ENCODE measurements around the gene TFPT.
A peak's percentile ranks its signal among the peaks of the same experiment; 100 is the strongest.

Gene TFPT

DNA sequence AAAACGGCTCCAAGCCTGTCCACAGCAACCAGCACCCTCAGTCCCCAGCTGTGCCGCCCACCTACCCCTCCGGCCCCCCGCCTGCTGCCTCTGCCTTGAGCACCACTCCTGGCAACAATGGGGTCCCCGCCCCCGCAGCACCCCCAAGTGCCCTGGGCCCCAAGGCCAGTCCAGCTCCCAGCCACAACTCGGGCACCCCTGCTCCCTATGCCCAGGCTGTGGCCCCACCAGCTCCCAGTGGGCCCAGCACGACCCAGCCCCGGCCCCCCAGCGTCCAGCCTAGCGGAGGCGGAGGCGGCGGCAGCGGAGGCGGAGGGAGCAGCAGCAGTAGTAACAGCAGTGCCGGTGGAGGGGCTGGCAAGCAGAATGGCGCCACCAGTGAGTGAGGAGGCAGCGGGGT lies 32.7 kb upstream of the TFPT start:
- no peak for DNase-seq (ENCODE audit: low read depth)

DNA sequence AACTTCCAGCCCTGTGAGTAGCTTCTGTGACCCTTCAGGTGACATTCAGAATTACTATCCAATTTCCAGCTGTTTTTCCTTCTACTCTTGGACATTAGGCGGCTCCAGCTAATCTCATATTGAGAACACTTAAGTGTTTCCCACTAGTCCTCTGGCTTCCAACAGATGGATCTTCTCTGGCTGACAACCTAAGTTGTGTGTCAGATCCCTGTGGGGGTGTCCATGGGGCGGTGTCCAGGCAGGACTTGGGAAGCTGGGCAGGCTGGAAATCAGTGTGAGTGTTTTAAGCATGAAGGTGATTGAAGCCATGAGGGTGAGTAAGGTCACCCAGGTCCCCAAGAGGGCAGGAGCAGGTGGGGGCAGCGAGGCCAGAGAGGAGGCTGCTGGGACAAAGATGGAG lies 32.2 kb upstream of the TFPT start:
- DNase-seq (ENCODE audit: low read depth), result no peak

DNA sequence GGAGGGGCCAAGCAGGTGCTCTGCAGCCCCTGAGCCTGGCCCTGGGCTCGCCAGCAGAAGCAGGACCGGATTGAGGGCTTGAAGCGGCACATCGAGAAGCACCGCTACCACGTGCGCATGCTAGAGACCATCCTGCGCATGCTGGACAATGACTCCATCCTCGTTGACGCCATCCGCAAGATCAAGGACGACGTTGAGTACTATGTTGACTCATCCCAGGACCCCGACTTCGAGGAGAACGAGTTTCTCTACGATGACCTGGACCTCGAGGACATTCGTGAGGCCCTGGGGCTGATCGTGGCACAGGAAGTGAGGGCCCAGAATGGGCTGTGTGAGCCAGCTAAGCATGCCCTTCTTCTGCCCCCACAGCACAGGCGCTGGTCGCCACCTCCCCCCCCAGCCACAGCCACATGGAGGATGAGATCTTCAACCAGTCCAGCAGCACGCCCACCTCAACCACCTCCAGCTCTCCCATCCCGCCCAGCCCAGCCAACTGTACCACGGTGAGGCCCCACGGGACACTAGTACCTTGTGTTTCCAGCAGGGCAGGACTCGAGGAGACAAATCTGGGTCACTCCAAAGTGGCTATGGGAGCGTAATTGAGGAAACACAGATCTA lies 30.2 kb upstream of the TFPT start:
- DNase-seq (ENCODE audit: low read depth), result no peak

DNA sequence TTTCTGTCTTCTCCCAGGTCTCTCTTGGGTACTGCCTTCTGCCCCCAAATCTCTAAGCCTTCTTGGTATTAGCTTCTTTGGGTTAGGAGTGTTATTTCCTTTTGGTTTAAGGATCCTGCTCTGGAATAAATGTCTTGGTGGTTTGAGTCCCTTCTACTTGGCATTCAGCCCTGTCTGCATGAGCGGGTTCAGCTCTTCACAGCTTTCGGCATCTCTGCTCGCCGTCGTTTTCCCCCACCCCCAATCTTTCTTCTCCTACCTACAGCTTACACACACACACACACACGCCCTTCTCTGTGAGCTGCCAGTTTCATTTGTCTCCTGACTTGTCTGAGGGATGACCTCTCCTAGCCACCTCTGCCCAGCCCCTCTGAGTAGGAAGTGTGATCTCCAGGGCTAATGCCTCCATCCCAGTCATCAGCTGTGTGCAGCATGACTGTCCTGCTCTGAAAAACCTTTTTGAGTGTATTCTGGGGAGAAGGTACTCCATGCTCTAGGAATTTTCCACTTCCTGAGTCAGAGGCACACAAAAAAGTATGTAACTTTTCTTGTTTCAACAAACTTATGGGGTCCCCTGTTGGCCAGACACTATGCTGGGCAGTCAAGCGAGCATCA lies 26.8 kb upstream of the TFPT start:
- DNase-seq (ENCODE audit: low read depth), result no peak

DNA sequence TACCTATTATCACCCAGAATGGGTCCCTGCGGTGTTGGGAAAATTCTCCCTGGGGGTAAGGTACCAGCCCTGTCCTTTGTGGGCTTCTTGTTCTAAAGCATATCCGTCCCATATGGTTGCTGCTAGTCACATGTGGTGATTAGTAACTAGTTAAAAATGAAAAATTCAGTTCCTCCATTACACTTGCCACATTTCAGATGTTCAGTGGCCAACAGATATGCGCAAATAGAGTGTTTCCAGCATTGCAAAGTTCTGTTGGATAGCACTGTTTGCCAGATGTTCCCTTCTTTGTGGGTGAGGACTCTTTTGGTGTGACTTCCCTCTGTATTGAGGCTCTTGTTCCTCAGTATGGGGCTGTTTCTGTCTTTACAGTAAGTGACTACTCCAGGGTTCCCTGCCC lies 25.9 kb upstream of the TFPT start:
- peak; percentile 52 for DNase-seq (ENCODE audit: low read depth)

DNA sequence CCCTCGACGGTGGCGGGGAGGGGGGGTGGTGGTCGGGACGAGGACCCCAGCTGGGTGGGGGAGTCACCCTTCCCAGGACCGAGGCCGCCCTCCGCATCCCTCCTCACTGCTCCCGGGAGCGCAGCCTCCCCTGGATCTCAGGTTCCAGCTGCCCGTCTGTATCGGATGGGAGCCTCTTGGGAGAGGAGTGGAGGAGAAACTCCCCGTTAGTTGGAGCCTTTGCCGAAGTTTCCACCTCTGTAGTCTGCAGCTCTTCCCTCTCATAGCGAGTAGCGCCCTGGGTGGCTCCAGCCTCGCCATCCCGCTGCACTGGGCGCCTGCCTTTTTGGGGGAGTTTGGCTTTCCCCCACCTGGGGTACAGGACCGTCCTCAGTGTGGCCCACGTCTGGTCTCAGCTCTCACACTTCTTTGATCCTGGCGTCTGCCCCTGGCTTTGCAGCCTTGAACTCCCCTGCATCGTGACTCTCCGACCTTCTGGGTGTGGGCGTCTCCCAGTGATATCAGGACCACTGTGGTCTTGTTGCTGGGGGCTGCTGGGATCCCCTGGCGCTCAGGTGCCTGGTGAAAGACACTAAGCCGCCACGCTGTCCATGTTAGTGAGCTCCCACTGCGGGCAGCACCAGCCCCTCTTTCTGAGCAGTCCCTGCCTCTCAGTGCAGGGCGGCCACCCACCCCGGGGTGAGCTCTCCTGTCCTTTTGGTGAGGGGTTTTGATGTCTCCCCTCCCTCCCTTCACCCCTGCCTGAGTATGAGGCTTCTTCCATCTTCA lies 23.2 kb upstream of the TFPT start:
- no peak for DNase-seq (ENCODE audit: low read depth)

DNA sequence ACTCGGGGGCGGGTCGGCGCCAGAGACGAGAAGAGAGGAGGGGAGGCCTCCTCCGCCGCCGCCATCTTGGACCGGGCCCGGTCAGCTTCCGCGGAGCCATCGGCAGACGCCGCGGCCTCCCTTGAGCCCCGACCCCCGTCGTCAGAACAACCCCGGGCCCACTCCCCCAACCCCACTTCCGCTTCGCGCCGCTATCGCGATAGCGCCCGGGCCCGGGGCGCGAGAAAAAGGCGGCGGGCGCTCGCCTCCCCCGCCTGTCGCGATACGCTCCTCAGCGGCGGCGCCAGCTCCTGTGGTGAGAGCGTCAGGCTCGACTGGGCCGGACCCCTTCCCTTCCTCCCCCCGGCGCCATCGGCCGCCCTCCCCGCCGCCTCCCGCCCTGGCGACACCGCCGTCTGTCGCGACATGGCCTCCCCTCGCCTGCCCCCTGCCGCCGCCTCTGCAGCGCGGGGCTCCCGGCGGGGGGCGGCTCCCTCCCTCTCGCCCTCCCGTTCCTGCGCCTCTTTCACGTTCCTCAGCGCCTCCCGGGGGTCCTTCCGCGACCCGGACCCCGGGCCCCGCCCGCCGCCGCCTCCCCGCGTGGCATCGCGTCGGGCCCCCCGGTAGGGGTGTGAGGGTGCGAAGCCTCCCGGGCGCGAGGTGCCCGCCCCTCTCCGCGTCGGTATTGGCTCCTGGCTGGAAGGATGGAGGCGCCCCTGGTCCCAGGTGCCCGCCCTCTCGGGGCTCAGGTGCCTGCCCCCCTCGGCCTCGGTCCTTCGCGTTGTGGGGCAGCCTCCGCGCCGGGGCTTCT lies 22.4 kb upstream of the TFPT start, which contains the start of gene CNOT3:
Gene CNOT3 (plus strand): TSS at position 64 of the 790 bp plus-strand sequence. CDS start 5,217 bp downstream, outside the sequence.
- no peak for DNase-seq (ENCODE audit: low read depth)

DNA sequence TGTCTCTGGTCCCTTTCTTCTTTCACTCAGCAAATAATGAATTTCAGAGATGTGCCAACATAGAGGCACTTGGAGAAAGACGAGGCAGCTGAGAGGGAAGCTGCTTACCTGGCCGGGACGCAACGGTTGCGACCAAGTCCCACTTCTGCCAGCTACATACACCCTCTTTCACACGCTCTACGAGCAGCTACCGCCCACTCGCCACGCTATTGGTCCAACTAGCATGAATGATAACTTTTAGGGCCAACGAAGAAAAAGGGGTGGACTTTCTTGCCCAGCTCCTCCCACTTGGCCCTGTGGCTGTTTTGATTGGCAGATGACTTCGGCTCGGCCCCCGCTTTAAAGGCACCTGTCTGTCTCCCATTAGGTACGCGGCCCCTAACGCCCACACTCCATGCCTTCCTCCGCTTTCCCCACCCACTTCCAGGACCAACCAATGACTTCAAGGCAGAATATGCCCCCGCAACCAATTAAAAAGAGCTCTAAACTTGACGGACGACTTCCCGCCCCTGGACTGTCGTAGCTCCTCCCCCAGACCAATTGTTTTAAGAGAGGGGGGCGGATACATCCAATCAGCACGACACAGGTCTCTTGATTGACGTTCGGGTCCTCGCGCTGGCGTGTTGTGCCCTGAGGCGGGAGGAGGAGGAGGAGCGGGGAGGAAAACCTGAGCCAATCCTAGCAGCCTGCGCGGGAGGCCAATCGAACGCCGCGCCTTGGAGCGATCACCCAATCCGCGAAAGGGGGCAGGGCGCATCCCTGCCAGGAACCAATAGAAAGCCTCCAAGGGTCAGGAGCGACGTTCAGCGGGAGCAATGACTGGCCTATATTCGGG lies 21.6 kb upstream of the TFPT start:
- peak; percentile 100 for DNase-seq (ENCODE audit: low read depth)

DNA sequence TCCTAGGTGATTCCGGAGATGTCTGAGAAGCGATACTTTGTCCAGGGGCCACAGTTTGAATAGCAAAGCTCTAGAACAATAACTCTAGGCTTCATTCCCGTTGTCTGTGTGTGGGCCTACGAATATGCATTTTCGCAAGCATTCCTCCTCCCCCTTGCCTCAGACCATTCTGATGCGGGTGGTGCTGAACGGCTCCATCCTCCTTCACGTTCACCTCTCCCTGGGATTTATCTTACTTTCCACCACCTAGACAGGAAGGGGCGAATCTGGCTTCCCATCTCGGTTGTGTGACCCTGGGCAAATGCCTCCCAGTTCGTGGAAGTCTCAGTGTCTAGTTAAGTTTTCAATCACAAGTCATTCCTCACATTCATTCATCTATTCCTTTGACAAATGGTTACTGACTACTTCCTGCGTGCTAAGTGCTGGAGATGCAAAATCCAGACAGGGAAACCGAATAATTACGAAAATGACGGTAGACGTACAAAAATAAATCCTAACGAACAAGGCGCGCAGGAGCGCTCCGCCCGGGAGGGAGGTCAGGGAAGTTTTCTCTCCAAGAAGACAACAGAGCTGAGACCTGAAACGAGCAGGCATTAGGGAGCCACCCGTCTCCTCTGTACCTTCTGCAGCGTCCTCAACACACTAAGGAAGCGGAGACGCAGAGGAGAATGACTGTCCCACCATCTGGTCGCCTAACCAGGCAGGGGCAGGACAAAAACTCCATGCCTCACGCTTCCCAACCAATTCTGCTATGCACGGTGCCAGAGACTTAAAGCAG lies 20.8 kb upstream of the TFPT start:
- no peak for DNase-seq (ENCODE audit: low read depth)

DNA sequence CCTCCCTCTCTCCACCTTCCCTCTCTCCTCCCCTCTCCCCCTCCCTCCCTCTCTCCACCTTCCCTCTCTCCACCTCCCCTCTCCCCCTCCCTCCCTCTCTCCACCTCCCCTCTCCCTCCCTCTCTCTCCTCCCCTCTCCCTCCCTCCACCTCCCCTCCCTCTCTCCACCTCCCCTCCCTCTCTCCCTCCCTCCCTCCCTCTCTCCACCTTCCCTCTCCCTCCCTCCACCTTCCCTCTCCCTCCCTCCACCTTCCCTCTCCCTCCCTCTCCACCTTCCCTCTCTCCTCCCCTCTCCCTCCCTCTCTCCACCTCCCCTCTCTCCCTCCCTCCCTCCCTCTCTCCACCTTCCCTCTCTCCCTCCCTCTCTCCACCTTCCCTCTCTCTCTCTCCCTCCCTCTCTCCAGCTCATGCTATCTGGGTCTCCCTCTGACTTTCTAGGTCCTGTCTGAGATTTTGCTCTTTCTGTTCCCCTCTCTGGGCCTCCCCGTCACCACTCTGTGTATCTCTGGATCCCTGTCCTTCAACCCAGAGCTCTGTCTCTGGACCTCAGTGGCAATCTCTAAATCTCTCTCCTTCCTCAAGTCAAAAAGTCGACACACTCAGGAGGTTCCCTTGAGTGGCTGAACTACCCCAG lies 18.6 kb upstream of the TFPT start:
- DNase-seq (ENCODE audit: low read depth), result no peak

DNA sequence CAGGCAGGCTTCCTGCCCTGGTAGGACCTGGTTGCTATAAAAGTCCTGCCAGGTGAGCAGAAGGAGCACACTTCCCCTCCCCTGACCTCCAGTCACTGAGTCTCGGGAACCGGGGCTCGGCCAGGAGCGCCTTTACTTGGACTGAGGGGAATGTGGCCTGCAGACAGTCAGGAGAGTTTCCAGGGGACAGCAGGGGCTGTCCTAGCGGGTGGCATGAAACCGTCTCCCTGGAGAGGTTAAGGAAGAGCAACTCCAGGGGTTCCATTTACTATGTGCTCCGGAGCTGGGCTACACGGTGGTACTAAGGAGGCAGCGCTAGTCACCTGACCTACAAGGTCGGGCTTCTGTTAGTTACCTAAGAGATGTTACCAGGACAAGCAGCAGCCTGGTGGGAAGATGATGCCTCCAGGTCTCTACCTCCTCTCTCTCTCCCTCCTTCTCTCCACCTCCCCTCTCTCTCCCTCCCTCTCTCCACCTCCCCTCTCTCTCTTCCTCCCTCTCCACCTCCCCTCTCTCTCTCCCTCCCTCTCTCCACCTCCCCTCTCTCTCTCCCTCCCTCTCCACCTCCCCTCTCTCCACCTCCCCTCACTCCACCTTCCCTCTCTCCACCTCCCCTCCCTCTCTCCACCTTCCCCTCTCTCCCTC lies 18.0 kb upstream of the TFPT start:
- no peak for DNase-seq (ENCODE audit: low read depth)

DNA sequence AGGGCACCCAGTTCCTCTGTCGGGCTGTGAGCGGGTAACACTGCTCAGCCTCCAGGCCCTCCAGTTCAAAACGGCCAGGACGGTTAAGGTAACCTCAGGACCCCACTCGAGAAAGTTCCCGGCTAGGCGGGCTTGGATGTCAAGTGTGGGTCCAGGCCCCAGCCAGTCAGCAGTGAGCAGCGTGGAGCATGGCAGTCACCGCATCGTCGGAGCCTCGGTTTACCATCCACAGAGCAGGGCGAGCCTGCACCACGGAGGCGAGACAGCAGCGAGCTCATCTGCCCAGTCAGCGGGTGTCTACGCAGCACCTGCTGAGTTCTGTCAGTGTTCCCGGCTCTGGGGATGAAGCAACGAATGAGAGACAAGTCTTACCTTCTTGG lies 14.2 kb upstream of the TFPT start:
- no peak for DNase-seq (ENCODE audit: low read depth)

DNA sequence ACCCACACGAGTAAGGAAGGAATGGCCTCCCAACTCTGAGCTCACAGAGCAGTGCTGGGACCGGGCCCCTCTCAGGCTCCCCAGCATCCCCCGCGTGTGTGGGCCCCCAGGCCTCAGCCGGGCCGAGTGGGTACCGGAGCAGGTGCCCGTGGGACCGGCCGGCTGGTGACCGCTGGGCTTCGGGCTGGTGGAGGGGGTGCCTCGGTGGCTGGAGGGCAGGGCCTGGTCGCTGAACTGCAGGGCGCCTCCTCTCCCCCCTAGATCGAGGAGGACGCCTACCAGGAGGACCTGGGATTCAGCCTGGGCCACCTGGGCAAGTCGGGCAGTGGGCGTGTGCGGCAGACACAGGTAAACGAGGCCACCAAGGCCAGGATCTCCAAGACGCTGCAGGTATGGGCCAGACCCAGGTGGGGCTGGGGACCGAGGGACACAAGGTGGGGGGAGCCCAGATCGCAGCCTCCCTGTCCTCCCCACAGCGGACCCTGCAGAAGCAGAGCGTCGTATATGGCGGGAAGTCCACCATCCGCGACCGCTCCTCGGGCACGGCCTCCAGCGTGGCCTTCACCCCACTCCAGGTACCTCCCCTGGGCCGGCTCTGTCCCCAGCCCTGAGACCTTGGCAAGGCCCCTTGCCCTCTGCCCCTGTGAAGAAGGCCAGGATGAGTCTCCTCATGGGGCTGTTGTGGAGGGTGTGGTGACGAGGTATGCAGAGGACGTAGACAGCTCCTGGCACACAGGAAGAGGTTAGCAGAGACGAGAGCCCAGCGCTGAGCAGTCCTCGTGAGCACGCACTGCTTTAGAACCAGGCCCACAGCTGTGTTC lies 13.5 kb upstream of the TFPT start:
- DNase-seq (ENCODE audit: low read depth), result no peak

DNA sequence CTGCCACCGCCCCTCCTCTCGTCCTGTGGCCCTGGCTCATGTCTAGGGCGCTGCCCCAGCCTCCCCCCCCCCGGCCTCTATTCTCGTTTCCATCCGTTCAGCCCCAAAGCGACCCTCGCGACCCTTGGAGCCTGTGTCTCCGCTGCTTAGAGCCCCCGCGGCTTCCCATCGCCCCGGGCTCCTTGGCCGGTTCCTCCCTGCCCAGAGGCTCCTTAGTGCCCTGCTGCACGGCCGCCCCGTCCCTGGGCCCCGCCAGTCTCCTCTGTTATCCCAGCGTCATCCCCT lies 12.9 kb upstream of the TFPT start:
- no peak for DNase-seq (ENCODE audit: low read depth)

DNA sequence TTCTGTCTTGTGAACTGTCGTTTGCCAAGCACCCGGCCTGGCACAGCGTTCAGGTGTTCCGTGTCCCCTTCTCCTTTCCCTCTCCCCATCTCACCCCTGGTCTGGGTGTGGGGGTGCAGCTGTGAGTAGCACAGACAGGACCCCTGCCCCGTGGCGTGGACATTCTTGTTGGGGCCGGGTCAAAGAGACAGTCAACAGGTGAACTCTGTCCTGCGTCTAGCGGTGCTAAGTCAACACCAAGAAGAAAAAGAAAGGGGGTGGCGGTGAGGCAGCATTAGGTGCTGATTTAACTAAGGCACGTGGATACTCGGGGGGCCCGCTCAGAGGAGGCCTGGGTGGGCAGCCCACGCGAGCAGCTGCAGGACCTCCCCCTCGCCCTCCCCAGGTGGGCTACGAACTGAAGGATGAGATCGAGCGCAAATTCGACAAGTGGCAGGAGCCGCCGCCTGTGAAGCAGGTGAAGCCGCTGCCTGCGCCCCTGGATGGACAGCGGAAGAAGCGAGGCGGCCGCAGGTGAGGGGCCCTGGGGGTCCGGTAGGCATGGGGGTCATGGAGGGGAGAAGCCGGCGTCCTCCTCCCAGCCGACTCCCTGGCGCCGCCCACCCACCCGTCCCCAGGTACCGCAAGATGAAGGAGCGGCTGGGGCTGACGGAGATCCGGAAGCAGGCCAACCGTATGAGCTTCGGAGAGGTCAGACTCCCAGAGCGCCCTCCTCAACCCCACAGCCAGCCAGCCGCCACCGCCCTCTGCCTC lies 12.4 kb upstream of the TFPT start:
- no peak for DNase-seq (ENCODE audit: low read depth)

DNA sequence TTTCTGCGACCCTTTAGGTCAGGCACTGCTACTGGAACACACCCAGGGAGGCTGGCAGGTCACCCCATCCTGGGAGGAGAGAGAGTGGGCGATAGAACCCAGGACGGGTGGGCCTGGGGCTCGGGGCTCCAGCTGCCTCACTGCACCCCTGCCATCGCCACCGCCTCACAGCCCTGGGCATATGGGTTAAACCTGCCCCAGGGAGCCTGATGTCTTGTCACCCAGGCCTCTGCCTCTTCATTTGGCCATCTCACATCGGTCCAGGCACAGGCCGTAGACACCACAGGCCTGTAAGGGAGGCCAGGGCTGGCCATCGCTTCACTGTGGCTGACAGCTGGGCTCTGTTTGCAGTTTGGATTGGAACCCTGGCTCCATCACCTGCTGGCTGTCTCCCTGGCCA lies 10.3 kb upstream of the TFPT start:
- no peak for DNase-seq (ENCODE audit: low read depth)

DNA sequence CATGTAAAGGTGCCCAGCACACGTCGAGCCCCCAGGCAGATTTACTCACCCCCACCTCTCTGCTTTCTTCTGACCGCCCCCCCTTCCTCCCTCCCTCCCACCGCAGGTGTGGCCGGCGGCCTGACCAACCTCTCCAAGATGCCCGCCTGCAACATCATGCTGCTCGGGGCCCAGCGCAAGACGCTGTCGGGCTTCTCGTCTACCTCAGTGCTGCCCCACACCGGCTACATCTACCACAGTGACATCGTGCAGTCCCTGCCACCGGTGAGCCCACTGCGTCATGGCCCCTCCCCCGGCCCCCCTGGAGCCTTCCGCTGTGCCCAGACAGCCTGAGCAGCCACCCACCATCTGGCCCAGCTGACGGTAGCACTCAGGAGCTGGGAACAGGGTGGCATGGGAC lies 8.9 kb upstream of the TFPT start:
- no peak for DNase-seq (ENCODE audit: low read depth)

DNA sequence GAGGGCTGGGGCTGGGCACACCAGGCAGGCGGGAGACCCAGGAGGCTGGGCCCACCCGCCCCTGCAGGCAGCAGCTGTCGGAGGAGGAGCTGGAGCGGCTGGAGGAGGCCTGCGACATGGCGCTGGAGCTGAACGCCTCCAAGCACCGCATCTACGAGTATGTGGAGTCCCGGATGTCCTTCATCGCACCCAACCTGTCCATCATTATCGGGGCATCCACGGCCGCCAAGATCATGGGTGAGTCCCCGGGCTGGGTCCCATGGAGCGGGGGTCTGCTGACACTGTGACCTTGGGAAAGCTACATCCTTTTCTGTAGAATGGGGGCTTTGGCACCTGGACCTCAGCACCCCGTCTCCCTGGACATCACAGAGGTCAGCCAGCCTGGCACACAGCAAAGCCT lies 8.2 kb upstream of the TFPT start:
- no peak for DNase-seq (ENCODE audit: low read depth)

DNA sequence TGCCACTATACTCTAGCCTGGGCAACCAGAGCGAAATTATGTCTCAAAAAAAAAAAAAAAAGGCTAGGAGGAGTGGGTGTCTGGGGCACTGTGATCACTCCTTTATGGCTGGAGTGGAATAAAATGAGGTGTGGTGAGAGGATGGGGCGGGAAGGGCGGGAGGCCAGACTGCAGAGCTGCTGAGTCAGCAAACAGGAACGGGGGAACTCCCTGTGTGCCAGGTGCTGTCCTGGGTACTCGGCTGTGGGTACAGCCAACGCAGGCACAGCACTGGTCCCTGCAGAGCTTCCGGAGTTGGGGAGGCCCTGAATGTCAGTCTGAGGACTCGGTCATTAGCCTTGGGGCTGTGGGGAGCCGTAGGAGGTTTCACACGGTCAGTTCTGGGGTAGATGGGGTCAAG lies 5.8 kb upstream of the TFPT start:
- DNase-seq (ENCODE audit: low read depth), result no peak
